Kasumi-1 (cell line): ENCODE data around the gene OLA1.

ENCODE experiments used
- DNase-seq, 2 experiments: peaks; one replicate each; lab custom pipeline; 2025; lab: John Stamatoyannopoulos, UW

The OLA1 gene

GRCh38 chr2:174121175-174121574 lies 127.2 kb downstream of the OLA1 start:
- no peak for DNase-seq

GRCh38 chr2:174120346-174120745 lies 128.0 kb downstream of the OLA1 start:
- DNase-seq = no peak

- DNase-seq = no peak
Observed at GRCh38 chr2:174117951-174118930, 130.1 kb downstream of the OLA1 start.

GRCh38 chr2:174112073-174112472 lies 136.3 kb downstream of the OLA1 start:
- peak; percentile 67 to 79 for DNase-seq

DNA sequence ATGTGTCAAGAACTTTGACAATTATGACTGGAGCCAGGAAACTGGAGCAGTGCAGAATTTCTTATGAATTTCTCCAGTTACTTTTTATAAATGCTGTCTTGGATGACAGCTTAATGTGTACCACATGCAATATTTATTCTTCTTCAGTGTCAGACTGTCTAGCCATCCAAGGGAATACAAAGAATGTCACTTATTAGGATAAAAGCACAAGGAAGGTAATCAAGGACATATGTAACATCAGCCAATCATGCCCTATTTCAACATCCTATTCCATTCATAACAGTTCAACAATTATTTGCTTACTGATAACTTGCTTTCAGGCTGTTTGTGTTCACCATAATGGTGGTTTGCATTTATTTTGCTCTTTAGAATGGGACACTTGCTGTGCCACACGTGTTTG lies 139.8 kb downstream of the OLA1 start:
- no peak for DNase-seq

DNA sequence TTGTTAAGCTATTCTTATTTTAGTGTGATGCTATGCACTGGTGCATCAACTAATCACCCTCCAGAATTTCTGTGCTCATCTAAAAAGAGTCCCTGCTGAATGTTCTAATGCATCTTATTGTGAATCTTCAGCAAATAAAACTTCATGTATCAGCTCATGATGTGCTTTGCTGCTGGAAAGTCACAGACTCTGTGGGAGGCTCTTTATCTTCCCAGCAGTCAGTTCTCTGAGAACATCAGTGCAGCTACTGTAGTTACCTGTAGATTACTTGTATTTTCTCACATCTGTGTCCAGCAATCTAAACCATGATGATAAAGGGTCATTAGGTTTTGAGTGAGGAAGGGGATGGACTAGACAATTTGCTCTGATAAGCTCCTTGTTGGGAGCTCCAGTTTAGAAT lies 141.6 kb downstream of the OLA1 start:
- DNase-seq = no peak

DNA sequence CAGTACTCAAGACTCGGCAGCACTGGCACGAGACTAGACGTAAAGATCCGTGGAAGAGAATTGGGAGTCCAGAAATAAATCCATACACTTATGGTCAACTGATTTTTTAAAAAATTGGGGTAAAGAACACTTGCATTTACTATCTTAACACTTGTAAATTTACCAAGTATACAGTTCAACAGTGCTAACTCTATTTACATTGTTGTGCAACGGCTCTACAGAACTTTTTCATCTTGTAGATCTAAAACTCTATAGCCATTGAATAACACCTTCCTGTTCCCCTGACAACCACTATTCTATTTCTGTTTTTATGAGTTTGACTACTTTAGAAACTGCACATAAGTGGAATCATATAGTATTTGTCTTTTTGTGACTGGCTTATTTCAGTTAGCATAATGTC lies 153.8 kb downstream of the OLA1 start:
- no peak for DNase-seq

DNA sequence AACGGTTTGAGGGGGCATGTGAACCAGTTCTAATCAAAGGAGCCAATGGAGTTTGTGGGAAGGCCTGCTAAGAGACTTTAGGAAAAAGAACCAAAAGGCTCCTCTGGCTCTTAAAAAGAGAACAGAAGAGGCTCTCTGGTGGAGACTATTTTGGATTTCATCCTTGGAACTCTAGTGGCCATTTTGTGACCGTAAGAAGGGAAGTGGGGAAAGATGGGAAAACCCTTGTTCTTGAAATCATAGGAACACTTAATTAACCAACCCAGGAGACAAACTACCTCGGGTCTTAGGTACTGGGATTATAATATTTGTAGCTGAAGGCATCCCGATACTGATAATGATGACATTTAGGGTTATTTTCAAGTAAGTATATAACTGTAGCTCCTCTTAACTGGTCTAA lies 157.9 kb downstream of the OLA1 start:
- DNase-seq = no peak

- DNase-seq = no peak
Observed at GRCh38 chr2:174088706-174089460, 159.4 kb downstream of the OLA1 start.

DNA sequence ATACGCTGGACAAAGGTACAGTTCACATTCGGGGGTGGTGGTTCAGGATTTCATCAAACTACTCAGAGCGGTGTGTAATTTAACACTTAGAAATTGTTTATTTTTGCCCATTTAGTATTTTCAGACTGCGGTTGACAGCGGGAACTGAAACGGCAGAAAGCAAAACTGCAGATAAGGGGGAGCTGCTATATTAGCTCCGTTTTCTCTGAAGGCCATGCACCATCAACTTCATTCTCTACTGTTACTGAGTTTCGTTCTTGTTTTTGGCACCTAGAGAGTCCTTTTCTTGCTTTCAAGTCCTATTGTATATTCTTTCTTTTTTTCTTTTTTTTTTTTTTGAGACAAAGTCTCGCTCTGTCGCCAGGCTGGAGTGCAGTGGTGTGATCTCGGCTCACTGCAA lies 161.6 kb downstream of the OLA1 start:
- no peak for DNase-seq

- DNase-seq = no peak
Observed at GRCh38 chr2:174085781-174086180, 162.6 kb downstream of the OLA1 start.

GRCh38 chr2:174083843-174084458 lies 164.4 kb downstream of the OLA1 start:
- no peak for DNase-seq

DNA sequence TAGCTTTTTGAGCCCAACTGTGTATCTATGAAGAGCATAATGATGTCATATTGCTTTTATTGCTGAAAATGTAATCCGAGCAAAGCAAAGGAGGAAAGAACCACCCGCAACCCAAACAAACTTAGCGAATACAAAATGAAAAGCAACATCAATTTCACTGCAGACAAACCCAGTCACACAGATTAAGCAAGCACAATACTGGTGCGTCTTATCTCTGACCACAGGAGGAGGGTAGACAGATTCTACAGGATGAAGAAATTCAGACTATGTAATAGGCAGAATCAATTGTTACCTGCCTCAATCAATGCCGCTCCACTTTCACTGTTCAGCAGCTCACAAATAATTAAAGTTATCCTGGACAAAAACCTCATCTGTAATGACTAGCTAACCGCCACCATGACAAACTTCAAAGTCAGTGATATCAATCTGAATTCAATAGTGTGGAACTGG lies 167.6 kb downstream of the OLA1 start:
- DNase-seq = no peak

DNA sequence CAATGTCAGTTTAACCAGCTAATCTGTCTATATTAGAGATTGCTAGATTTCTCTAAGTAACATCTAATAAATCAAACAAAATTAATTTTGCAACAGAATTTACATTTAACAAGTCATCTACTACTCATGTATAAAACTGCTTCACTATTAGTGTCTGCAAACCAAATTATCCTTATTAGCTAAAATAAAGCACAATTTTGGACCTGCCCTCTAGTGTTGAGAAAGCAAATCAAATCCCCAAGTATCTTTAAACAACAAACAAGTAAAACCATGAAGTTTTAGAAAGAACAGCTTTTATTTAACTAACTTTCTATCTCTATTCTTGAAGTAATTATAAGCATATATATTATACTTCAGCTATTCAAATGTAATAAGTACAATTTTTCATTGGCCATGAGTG lies 170.1 kb downstream of the OLA1 start:
- DNase-seq = peak; percentile 33 to 63

GRCh38 chr2:174076975-174077374 lies 171.4 kb downstream of the OLA1 start:
- DNase-seq = no peak

DNA sequence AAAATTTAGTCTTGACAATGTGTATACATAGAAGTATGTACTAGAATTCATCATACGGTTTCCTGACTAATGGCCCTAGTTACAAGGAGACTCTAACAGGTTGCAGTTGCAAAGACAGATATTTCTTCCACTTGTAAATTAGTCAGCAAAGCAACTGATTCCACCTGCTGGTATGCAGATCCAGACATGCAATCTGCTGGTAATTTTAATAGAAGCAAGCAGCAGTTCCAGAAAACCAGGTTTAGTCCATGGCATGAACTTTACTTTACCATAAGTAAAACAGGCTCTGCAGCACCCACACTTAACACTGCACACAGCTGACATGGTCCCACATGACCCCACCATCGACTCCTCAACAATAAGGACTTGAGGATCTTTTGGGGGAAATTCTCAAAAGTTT lies 172.3 kb downstream of the OLA1 start:
- no peak for DNase-seq

GRCh38 chr2:174074831-174075230 lies 173.5 kb downstream of the OLA1 start:
- no peak for DNase-seq

DNA sequence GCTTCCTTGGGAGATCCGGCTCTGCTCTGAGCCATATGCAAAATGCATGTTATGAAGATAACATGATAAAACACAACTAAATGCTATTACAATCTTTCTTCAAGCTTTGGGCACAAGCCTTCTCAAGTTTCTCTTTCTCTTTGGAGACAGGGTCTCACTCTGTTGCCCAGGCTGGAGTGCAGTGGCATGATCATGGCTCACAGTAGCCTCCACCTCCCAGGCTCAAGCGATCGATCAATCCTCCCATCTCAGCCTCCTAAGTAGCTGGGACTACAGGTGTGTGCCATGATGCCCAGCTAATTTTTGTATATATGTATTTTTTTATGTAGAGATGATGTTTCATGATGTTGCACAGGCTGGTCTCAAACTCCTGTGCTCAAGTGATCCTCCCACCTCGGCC lies 175.5 kb downstream of the OLA1 start:
- DNase-seq = no peak

DNA sequence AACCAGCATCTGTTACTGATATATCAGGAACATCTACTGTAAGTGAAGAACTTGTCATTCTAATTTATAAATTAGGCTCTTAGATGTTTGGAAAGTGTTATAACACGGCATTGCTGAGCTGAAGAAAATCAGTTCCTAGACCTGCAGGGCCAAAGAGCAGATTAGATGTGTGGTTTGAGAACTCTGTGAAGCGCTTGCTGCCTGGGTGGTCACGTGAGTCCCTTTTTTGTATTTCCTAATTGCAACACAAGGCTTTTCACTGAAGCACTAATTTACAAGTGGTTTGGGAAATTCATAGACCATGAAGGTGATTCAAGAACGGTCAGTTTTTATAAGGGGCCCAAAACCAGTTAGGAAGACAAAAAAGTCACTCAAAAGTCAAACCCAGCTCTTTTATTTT lies 176.3 kb downstream of the OLA1 start:
- DNase-seq = peak; percentile 75 to 85

- no peak for DNase-seq
Observed at GRCh38 chr2:174071321-174071720, 177.0 kb downstream of the OLA1 start.

DNA sequence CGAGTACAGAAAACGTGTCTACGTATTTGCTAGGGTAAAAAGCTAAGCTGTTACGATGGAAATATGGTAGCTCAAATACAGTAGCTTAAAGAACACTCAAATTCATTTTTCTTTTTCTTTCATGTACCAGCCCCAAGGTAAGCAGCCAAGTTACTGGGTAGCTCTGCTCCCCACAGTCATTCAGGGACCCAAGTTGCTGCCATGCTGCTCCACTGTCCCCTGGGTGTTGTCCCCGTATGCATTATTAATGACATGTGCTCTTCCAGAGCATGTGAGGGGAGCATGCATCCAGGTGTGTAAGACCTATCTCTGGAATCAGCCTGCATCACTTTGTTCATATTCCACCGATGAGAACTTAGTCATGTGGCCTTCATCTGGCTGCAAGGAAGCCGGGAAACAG lies 178.1 kb downstream of the OLA1 start:
- DNase-seq = no peak

GRCh38 chr2:174067815-174068214 lies 180.5 kb downstream of the OLA1 start:
- no peak for DNase-seq

DNA sequence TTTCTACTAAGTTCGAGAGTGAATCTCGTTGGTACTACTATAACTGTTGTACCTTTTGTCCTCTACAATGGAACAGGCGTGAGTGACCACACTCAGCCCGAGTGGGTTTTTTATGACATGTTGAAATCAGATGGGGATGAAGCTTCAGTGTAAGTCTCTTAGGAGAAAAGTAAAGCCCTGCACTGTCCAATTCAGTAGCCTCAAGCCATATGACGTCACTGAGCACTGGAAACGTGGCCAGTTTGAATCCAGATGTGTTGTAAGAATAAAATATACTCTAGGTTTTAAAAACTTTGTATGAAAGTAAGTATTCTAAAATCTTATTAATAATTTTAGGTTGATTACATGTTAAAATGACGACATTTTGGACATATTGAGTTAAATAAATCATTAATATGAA lies 181.5 kb downstream of the OLA1 start:
- no peak for DNase-seq
